ENCODE data around the gene MC1R. TPM values are rescaled to one million over a fixed set of nuclear protein-coding genes. Genes with fewer than 3 reads are reported as not detected.

Gene MC1R
- total RNA-seq, 1 experiment from 2014 or later, result 3.8 TPM

- DNase-seq (ENCODE audit: low spot score) (no peak), ATAC-seq (no peak)
- H3K4me3 Mint-ChIP-seq, result no peak overlapping the region
- H3K27me3 Mint-ChIP-seq (ENCODE audit: low read depth), result no peaks in the 10 kb centered on the region; the same call in 1 of the 2 replicates
- no peak overlapping the region for H3K27ac Mint-ChIP-seq
- peaks cover 9% of the 10 kb centered on the region for H3K36me3 Mint-ChIP-seq
- no peaks in the 10 kb centered on the region for H3K9me3 Mint-ChIP-seq
- ChIA-PET POLR2A (no interaction called here), CTCF (no interaction called here)
- TF ChIP-seq ZNF671 (CRISPR knock-in tag; IDR thresholded peaks at IDR 0.05), result no peak
- TF ChIP-seq ZBTB43 (CRISPR knock-in tag; IDR thresholded peaks at IDR 0.05), result no peak
- no peak for TF ChIP-seq GRHL2 (CRISPR knock-in tag; IDR thresholded peaks at IDR 0.05; ENCODE audit: insufficient replicate concordance, severe bottlenecking)
- TF ChIP-seq FOXJ3 (CRISPR knock-in tag; IDR thresholded peaks at IDR 0.05; ENCODE audit: borderline replicate concordance), result no peak
- TF ChIP-seq GABPB1 (CRISPR knock-in tag; IDR thresholded peaks at IDR 0.05), result no peak
- TF ChIP-seq NR3C1 (CRISPR knock-in tag; conservative IDR thresholded peaks at IDR 0.05; ENCODE audit: low read depth), result no peak
- TF ChIP-seq ETV6 (CRISPR knock-in tag; IDR thresholded peaks at IDR 0.05), result no peak
- no peak for TF ChIP-seq ZNF138 (CRISPR knock-in tag; conservative IDR thresholded peaks at IDR 0.05)
- no peak for TF ChIP-seq E2F4 (CRISPR knock-in tag; IDR thresholded peaks at IDR 0.05; ENCODE audit: borderline replicate concordance, low read depth)
- TF ChIP-seq FOXK1 (CRISPR knock-in tag; IDR thresholded peaks at IDR 0.05), result no peak
- no peak for TF ChIP-seq SOX15 (CRISPR knock-in tag; IDR thresholded peaks at IDR 0.05)
- TF ChIP-seq E2F5 (CRISPR knock-in tag; IDR thresholded peaks at IDR 0.05), result no peak
- TF ChIP-seq ZNF232 (CRISPR knock-in tag; IDR thresholded peaks at IDR 0.05), result no peak
- TF ChIP-seq FOXP1 (CRISPR knock-in tag; IDR thresholded peaks at IDR 0.05; ENCODE audit: borderline replicate concordance), result no peak
- H3K4me1 Mint-ChIP-seq, result no peaks in the 10 kb centered on the region
These were observed 6.5 kb upstream of the MC1R start for GRCh38 chr16:89912143-89912542.

GRCh38 chr16:89912627-89913026, 6.0 kb upstream of the MC1R start:
- ATAC-seq (no peak), DNase-seq (ENCODE audit: low spot score) (no peak)
- ChIA-PET POLR2A (interaction anchor here (1.1 kb wide), 1 partner anchor 12 kb away, joined by 3 read pairs; no protein-coding TSS in a partner anchor), CTCF (interaction anchor here (0.6 kb wide), 1 partner anchor 48 kb away, joined by 3 read pairs; no protein-coding TSS in a partner anchor)
- H3K4me3 Mint-ChIP-seq, result no peak overlapping the region
- H3K36me3 Mint-ChIP-seq, result peaks cover 9% of the 10 kb centered on the region
- no peaks in the 10 kb centered on the region for H3K9me3 Mint-ChIP-seq
- H3K27ac Mint-ChIP-seq, result no peak overlapping the region
- no peaks in the 10 kb centered on the region; the same call in 1 of the 2 replicates for H3K27me3 Mint-ChIP-seq (ENCODE audit: low read depth)
- H3K4me1 Mint-ChIP-seq, result no peaks in the 10 kb centered on the region
- no peak for TF ChIP-seq NFE2L1 (CRISPR knock-in tag; IDR thresholded peaks at IDR 0.05)
- TF ChIP-seq ETV6 (CRISPR knock-in tag; IDR thresholded peaks at IDR 0.05), result no peak
- TF ChIP-seq GTF2I (CRISPR knock-in tag; conservative IDR thresholded peaks at IDR 0.05), result no peak
- TF ChIP-seq ZNF219 (CRISPR knock-in tag; IDR thresholded peaks at IDR 0.05; ENCODE audit: borderline replicate concordance), result no peak
- no peak for TF ChIP-seq ZNF232 (CRISPR knock-in tag; IDR thresholded peaks at IDR 0.05)
- no peak for TF ChIP-seq ZBTB43 (CRISPR knock-in tag; IDR thresholded peaks at IDR 0.05)
- no peak for TF ChIP-seq ZNF138 (CRISPR knock-in tag; conservative IDR thresholded peaks at IDR 0.05)
- no peak for TF ChIP-seq CTCF (IDR thresholded peaks at IDR 0.05)
- TF ChIP-seq ZNF281 (CRISPR knock-in tag; IDR thresholded peaks at IDR 0.05), result no peak
- TF ChIP-seq RELA (CRISPR knock-in tag; IDR thresholded peaks at IDR 0.05; ENCODE audit: borderline replicate concordance), result no peak
- TF ChIP-seq HMGXB4 (CRISPR knock-in tag; IDR thresholded peaks at IDR 0.05), result no peak
- TF ChIP-seq PRRX2 (CRISPR knock-in tag; IDR thresholded peaks at IDR 0.05), result no peak
- no peak for TF ChIP-seq USF2 (CRISPR knock-in tag; IDR thresholded peaks at IDR 0.05)
- TF ChIP-seq MXD4 (CRISPR knock-in tag; IDR thresholded peaks at IDR 0.05; ENCODE audit: borderline replicate concordance), result no peak

All from WTC11 (cell line).